MM.1S (cell line): ENCODE measurements around the gene RASSF1.

Experiments
- DNase-seq: peaks from one replicate; pipeline ENCODE4 v3.0.0-alpha.2; 2015
- H2AFZ ChIP-seq: fragments of 300-600 bp; sonication (generic); 2 replicates; pipeline ENCODE4 v1.6.0; 2016; ENCODE audit warnings: antibody characterized with exemption, low read length
- H3F3A ChIP-seq: fragments of 300-600 bp; sonication (generic); 2 replicates; pipeline ENCODE4 v1.6.1; 2016; ENCODE audit warnings: mild to moderate bottlenecking, antibody characterized with exemption, low read length, moderate library complexity, mixed read lengths; ENCODE audit not compliant: insufficient read depth
- H3K27ac ChIP-seq: fragments of 300-600 bp; sonication (generic); 2 replicates; pipeline ENCODE4 v1.5.1; 2016; ENCODE audit warnings: mild to moderate bottlenecking, low read length
- H3K27me3 ChIP-seq: fragments of 300-600 bp; sonication (generic); replicated peaks from 2 replicates; pipeline ENCODE4 v1.6.0; 2016; ENCODE audit warnings: low read length; ENCODE audit not compliant: insufficient read depth
- H3K36me3 ChIP-seq: fragments of 300-600 bp; sonication (generic); replicated peaks from 2 replicates; pipeline ENCODE4 v1.6.1; 2016; ENCODE audit warnings: mild to moderate bottlenecking, low read length, mixed read lengths; ENCODE audit not compliant: insufficient read depth
- H3K4me1 ChIP-seq: fragments of 300-600 bp; sonication (generic); 2 replicates; pipeline ENCODE4 v1.6.1; 2016; ENCODE audit warnings: low read length, mixed read lengths
- H3K4me2 ChIP-seq: fragments of 300-600 bp; sonication (generic); 2 replicates; pipeline ENCODE4 v1.6.0; 2016; ENCODE audit warnings: low read depth, low read length
- H3K4me3 ChIP-seq: fragments of 300-600 bp; sonication (generic); 2 replicates; pipeline ENCODE4 v1.5.1; 2016; ENCODE audit warnings: low read length, mixed read lengths
- H3K79me2 ChIP-seq: fragments of 300-600 bp; sonication (generic); 2 replicates; pipeline ENCODE4 v1.6.1; 2016; ENCODE audit warnings: mixed run types, low read length, mixed read lengths
- H3K9ac ChIP-seq: fragments of 300-600 bp; sonication (generic); 2 replicates; pipeline ENCODE4 v1.6.1; 2016; ENCODE audit warnings: low read length, mixed read lengths
- H3K9me2 ChIP-seq: fragments of 300-600 bp; sonication (generic); replicated peaks from 2 replicates; pipeline ENCODE4 v1.6.1; 2016; ENCODE audit warnings: mild to moderate bottlenecking, low read length, mixed read lengths; ENCODE audit not compliant: insufficient read depth
- H3K9me3 ChIP-seq: fragments of 300-600 bp; sonication (generic); replicated peaks from 2 replicates; pipeline ENCODE4 v1.6.1; 2016; ENCODE audit warnings: mild to moderate bottlenecking, low read length, mixed read lengths; ENCODE audit not compliant: insufficient read depth
- H4K20me1 ChIP-seq: fragments of 300-600 bp; sonication (generic); 2 replicates; pipeline ENCODE4 v1.6.1; 2016; ENCODE audit warnings: mild to moderate bottlenecking, low read length, moderate library complexity, mixed read lengths; ENCODE audit not compliant: insufficient read depth
- EZH2 ChIP-seq: fragments of 300-600 bp; sonication (generic); optimal IDR thresholded peaks from 2 replicates; pipeline ENCODE3; 2017; ENCODE audit warnings: low read depth, mild to moderate bottlenecking, antibody characterized with exemption, low read length, mixed read lengths
- EZH2phosphoT487 ChIP-seq: fragments of 300-600 bp; sonication (generic); IDR thresholded peaks from 2 replicates; pipeline ENCODE4 v1.6.1; 2018; ENCODE audit warnings: antibody characterized with exemption, low read length
- TF ChIP-seq, protein P1 (sequence below): fragments of 300-600 bp; sonication (generic); IDR thresholded peaks from 2 replicates; pipeline ENCODE4 v1.5.1; 2016; ENCODE audit warnings: antibody characterized with exemption, low read length, mixed read lengths

Gene RASSF1

DNA sequence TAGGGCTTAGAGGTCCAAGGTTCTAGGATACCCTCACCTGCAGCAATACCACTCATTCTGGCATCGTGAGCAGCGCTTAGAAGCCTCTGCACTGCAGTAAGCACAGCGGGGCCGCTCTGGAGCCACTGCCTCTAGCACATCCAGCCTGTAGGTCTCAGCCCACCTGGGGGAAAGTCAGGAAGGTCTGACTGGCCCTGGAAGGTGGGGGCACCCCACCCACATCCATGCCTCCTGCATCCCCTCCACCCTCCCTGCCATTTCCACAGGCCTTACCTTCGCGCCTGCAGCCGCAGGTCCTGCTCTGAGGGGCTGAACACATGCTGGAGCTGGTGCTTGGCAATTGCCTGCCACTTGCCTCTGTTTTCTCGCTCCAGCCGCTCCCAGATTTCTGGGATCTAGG, 901 bp upstream of the RASSF1 start:
- peaks cover 10% of the 10 kb centered on the region for H3K4me1 ChIP-seq
- no peak overlapping the region for H3K4me2 ChIP-seq
- peaks cover 10% of the 10 kb centered on the region; the same call in 1 of the 2 replicates for H3K27me3 ChIP-seq
- TF ChIP-seq, protein P1, sequence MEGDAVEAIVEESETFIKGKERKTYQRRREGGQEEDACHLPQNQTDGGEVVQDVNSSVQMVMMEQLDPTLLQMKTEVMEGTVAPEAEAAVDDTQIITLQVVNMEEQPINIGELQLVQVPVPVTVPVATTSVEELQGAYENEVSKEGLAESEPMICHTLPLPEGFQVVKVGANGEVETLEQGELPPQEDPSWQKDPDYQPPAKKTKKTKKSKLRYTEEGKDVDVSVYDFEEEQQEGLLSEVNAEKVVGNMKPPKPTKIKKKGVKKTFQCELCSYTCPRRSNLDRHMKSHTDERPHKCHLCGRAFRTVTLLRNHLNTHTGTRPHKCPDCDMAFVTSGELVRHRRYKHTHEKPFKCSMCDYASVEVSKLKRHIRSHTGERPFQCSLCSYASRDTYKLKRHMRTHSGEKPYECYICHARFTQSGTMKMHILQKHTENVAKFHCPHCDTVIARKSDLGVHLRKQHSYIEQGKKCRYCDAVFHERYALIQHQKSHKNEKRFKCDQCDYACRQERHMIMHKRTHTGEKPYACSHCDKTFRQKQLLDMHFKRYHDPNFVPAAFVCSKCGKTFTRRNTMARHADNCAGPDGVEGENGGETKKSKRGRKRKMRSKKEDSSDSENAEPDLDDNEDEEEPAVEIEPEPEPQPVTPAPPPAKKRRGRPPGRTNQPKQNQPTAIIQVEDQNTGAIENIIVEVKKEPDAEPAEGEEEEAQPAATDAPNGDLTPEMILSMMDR, result no peak
- TF ChIP-seq EZH2phosphoT487, result no peak
- no peak for TF ChIP-seq EZH2
- no peak overlapping the region for H2AFZ ChIP-seq
- no peak overlapping the region for H3K4me3 ChIP-seq
- no peak overlapping the region for H3K27ac ChIP-seq
- peaks cover 11% of the 10 kb centered on the region for H3F3A ChIP-seq
- H3K79me2 ChIP-seq, result peaks cover 12% of the 10 kb centered on the region
- no peaks in the 10 kb centered on the region for H3K36me3 ChIP-seq
- no peaks in the 10 kb centered on the region for H4K20me1 ChIP-seq
- DNase-seq, result no peak
- H3K9me3 ChIP-seq, result no peaks in the 10 kb centered on the region
- no peaks in the 10 kb centered on the region for H3K9me2 ChIP-seq
- no peak overlapping the region for H3K9ac ChIP-seq

DNA sequence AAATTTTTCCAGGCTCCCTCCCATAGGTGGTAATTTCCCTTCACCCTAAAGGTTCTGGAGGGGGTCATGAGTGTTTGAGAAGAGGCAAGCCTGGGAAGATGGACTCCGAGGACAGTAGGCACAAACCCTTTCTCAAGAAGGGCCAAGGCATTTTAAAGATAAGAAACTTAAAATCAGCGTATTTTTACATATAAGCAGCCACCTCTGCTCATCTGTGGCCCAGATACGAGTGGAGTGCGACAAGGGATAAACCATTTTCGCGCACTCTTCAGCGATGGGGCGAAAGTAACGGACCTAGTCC, 539 bp downstream of the RASSF1 start:
- Histone ChIP-seq H3K9me3 (no peaks in the 10 kb centered on the region), H2AFZ (peak overlapping the region; percentile 59; the same call in 1 of the 2 replicates), H3K27ac (no peak overlapping the region), H3K4me3 (0 out of 2 replicates have a peak overlapping the region, but pooled peaks have one; percentile 30), H3K4me2 (peak overlapping the region; percentile 67; the same call in 1 of the 2 replicates), H3K36me3 (no peaks in the 10 kb centered on the region), H4K20me1 (no peaks in the 10 kb centered on the region), H3K4me1 (peaks cover 4% of the 10 kb centered on the region), H3K9ac (no peak overlapping the region), H3K79me2 (peaks cover 27% of the 10 kb centered on the region), H3K27me3 (peaks cover 10% of the 10 kb centered on the region; the same call in 1 of the 2 replicates), H3F3A (peaks cover 17% of the 10 kb centered on the region), H3K9me2 (no peaks in the 10 kb centered on the region)
- TF ChIP-seq EZH2, result no peak
- TF ChIP-seq EZH2phosphoT487, result no peak
- TF ChIP-seq, protein P1, result no peak
- no peak for DNase-seq

DNA sequence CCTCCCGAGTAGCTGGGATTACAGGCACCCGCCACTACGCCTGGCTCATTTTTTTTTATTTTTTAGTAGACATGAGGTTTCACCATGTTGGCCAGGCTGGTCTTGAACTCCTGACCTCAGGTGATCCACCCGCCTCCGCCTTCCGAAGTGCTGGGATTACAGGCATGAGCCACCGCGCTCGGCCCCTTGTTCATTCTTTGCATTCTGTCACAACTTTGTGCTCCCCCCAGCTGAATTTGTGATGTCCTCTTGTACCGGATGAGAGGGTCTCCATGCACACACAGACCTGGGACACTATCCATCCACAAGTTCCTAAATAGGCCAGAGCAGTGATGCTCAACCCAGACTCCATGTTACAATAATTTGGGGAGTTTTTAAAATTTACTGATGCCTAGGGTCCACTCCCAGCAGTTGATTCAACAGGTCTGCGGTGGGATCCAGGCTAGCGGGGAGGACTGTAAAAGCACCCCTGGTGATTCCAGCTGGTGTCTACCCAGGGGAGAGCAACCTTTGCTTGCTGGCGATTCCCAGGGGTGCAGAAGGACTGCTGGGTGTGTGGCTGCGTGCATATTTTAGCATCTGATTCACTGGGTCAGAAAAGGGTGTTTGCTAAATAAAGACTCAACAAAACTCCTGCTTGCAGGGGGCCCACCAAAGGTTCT, 1.0 kb downstream of the RASSF1 start:
- Histone ChIP-seq H3K4me1 (peaks cover 4% of the 10 kb centered on the region; the same call in 1 of the 2 replicates), H3K27ac (no peak overlapping the region), H3F3A (peaks cover 17% of the 10 kb centered on the region), H3K9me2 (no peaks in the 10 kb centered on the region), H3K9me3 (no peaks in the 10 kb centered on the region), H4K20me1 (no peaks in the 10 kb centered on the region), H3K79me2 (peaks cover 31% of the 10 kb centered on the region), H3K4me2 (no peak overlapping the region), H3K4me3 (no peak overlapping the region), H3K27me3 (peaks cover 10% of the 10 kb centered on the region; the same call in 1 of the 2 replicates), H3K36me3 (no peaks in the 10 kb centered on the region), H2AFZ (no peak overlapping the region), H3K9ac (no peak overlapping the region)
- no peak for TF ChIP-seq EZH2
- TF ChIP-seq, protein P1, result no peak
- DNase-seq, result no peak
